Inflammatory macrophage (primary cell): ENCODE data around the gene KRTAP19-5.
"Not testable (repeated sequence)": the region's sequence is repeated elsewhere in the genome, so short reads cannot be mapped to it uniquely, and the experiment has no call there.

Experiments
- DNase-seq, 2 donors: peaks; one replicate each; pipeline ENCODE4 v3.0.0-alpha.2; 2020 to 2022
- total RNA-seq, 18 experiments: gene quantifications; one replicate each; lab custom pipeline; 2026; ENCODE audit warnings: mixed read lengths in 6 of 18, inconsistent platforms in 2 of 18; lab: John Stamatoyannopoulos, UW

The KRTAP19-5 gene
- 0 reads per million in 18 experiments for total RNA-seq

DNA sequence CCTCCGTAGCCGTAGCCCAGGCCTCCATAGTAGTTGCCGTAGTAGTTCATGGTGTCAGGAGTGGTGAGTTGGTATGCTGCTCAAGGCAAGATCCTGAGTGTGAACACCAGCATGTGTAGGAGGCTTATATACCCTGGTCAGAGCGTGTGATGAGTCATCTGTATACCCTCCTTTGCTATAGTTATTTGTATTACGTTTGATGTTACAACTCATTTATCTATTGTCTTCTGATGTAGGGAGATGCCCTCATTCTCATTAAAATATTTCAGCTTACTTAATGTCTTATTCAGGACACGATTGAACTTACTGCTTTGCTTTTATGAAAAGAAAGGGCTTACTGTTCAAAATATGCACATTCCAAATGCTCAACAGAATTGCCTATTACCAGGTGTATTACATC lies at the start of gene KRTAP19-5:
Gene KRTAP19-5 (minus strand): TSS at position 101 of the 400 bp plus-strand sequence. CDS start 51 bp downstream, at position 50.
- DNase-seq = no peak

DNA sequence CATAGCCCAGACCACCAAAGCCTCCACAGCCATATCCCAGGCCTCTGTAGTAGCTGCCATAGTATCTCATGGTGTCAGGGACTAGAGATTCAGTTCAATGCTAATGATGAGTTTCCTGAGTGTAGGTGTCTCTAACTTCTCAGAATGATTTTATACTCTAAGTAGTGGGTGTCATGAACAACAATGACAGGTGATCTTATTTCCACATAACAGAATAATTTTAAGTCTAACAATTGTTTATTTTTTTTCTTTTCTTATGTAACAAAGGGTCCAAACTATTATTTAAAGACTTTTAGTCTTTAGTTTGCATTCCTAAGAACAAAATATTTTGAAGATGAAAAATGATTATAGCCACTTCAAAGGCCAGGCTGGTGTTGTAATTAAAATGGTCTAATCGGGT lies 39.8 kb upstream of the KRTAP19-5 start, which contains the start of gene KRTAP19-6:
Gene KRTAP19-6 (minus strand): TSS at position 101 of the 400 bp plus-strand sequence. CDS start 31 bp downstream, at position 70.
- no peak for DNase-seq

DNA sequence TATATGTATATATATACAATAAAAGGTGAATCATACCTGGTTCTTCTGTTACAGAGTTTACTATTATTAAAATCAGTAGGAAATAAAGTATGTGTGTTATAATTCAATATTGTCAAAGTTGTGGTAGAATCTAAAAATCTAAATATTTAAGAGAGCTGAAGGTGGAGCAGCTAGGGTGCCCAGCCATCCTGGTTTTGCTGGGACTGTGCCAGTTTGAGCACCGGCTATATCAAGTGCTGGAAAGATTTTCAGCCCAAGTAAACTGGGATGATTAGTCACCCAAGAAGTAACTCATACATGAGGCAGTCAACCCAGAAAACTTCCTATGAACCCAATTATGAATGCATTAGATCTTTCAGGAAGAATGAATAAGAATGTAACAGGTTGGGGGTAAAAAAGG lies 16.9 kb upstream of the KRTAP19-5 start:
- no peak for DNase-seq

DNA sequence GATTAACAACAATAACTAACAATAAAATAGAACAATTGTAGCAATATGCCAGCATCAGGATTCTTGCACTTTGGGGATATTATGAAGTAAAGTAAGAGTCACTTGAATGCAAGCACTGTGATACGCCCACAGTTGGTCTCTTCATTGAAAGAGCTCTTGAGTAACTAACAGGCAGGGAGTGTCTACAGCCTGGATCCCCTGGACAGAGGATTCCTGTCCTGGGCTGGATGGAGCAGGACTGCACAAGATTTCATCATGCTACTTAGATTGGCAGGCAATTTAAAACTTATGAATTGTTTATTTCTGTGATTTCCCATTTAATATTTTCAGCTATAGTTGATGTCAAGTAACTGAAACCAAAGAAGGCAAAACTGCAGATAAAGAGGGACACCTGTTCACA lies 13.7 kb upstream of the KRTAP19-5 start:
- DNase-seq = no peak

DNA sequence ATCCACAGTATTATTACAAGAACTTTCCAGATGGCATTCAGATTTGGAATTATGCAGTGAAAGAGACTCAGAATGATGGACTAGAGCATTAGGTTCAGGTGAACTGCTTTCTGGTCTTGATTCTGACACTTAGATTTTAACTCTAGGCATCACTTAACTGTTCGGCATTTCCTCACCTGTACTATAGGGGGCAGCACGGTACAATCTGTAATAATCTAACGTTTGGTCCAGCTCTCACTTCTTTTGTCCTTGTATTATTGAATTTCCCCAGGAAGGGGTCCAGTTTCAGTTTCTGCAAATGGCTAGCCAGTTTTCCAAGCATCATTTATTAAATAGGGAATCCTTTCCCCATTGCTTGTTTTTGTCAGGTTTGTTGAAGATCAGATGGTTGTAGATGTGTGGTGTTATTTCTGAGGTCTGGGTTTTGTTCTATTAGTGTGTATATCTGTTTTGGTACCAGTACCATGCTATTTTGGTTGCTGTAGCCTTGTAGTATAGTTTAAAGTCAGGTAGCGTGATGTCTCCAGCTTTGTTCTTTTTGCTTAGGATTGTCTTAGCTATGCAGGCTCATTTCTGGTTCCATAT lies 3.8 kb upstream of the KRTAP19-5 start:
- DNase-seq = not testable (repeated sequence)

DNA sequence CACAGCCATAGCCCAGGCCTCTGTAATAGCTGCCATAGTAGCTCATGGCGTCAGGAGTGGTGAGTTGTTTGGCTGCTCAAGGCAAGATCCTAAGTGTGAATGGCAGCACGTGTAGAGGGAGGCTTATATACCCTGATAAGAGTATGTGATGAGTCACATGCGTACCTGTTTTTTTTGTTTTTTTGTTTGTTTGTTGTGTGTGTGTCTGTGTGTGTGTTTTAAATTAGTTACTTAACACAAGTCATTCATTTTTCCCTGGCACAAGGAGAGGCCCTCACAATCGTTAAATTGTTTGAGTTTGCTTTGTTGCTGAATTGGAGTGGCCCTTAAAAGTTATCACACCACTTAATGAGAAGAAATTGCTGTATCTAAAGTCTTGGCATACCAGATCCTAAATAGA lies 4.9 kb downstream of the KRTAP19-5 start, which contains the start of gene KRTAP19-4:
Gene KRTAP19-4 (minus strand): TSS at position 101 of the 400 bp plus-strand sequence. CDS start 55 bp downstream, at position 46.
- DNase-seq = no peak

DNA sequence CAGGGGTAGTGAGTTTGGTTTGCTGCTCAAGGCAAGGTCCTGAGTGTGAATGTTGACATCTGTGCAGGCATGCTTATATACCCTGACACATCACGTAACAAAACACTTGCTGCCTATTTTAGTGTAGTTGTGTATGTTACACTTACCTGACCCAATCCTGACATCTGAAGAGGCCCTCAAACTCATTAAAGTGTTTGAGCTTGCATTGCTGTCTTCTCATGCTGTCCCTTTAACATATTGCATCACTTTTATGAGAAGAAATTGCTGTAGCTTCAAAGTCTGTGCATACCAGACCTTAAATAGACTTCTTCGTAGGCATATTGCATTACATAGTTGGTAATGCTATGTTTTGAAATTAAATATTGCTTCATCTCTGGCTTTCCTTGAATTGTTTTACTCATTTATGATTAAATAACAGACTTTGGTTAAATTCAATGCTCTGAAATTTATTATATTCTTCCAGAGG lies 9.9 kb downstream of the KRTAP19-5 start, which contains the start of gene KRTAP19-3:
Gene KRTAP19-3 (minus strand): TSS at position 51 of the 466 bp plus-strand sequence. CDS start 56 bp downstream, outside the sequence.
- no peak for DNase-seq

DNA sequence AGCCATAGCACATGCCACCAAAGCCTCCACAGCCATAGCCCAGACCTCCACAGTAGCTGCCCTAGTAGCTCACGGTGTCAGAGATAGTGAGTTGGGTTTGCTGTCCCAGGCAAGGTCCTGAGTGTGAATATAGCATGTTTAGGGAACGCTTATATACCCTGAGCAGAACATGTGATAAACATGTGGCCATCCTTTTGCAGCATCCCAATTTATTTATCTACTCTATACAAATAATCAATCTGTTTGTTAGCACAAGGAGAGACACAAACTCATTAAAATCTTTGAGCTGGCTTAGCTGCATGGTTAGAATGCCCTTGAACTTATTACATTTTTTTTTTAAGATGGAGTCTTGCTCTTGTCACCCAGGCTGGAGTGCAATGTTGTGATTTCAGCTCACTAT lies 14.6 kb downstream of the KRTAP19-5 start, which contains the start of gene KRTAP19-2:
Gene KRTAP19-2 (minus strand): TSS at position 101 of the 400 bp plus-strand sequence. CDS start 88 bp downstream, at position 13.
- no peak for DNase-seq

DNA sequence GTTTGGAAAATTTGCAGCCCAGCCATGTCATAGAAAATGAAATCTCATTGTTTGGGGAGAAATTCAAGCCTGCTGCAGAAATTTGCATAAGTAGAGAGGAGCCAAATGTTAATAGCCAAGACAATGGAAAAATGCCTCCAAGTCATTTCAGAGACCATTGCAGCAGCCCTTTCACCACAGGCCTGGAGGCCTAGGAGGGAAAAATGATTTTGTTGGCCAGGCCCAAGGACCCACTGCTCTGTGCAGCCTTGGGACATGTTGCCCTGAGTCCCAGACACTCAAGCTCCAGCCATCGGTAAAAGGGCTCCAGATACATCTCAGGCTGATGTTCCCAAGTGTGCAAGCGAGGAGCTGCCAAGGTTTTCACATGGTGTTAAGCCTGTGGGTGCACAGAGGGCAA lies 15.8 kb downstream of the KRTAP19-5 start:
- no peak for DNase-seq

DNA sequence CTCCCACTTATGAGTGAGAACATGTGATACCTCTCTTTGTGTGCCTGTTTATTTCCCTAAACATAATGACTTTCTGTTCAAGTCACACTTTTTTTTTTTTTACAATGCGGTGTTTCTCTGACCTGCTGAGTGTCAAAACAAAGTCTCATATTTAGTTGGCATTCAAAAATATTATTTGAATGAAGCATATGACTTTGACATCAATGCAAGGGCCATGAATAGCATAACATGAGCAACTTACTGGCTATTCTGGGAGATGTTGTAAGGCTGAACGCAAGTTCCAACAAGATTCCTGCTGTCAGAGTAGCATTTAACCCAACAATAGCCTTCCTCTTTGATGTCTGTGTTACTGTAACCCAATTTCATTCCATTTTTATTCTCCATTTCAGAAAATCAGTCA lies 19.8 kb downstream of the KRTAP19-5 start:
- DNase-seq = no peak

DNA sequence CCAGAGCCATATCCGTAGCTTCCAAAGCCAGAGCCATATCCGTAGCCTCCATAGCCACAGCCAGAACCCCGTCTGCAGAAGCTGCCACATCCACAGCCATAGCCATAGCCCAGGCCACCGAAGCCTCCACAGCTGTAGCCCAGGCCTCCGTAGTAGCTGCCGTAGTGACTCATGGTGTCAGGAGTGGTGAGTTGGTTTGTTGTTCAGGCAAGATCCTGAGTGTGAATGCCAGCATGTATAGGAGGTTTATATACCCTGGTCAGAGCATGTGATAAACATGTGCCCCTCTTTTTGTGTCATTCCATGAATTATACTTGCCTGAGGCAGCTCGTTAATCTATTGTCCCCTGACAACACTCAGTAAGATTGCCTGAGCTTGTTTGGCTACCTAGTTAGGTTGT lies 21.8 kb downstream of the KRTAP19-5 start, which contains the start of gene KRTAP19-1:
Gene KRTAP19-1 (minus strand): TSS at position 223 of the 400 bp plus-strand sequence. CDS start 50 bp downstream, at position 173.
- no peak for DNase-seq

DNA sequence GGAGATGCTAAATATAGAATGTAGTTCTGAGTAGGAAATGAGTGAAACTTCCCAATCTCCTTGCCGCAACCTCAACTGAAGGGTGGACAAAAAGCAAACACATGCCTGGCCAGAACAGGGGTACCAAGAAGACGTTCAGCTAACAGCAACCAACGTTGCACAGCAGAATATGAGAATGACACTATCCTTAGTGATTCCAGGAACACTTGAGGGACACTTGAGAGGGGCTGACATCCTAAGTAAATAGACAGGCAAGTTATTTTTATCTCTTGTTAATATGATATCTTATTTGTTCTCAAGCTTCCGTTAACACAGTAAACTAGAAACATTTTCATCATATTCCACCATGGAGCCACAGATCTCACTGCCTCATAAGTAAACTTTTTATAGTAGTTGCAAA lies 22.7 kb downstream of the KRTAP19-5 start:
- no peak for DNase-seq

DNA sequence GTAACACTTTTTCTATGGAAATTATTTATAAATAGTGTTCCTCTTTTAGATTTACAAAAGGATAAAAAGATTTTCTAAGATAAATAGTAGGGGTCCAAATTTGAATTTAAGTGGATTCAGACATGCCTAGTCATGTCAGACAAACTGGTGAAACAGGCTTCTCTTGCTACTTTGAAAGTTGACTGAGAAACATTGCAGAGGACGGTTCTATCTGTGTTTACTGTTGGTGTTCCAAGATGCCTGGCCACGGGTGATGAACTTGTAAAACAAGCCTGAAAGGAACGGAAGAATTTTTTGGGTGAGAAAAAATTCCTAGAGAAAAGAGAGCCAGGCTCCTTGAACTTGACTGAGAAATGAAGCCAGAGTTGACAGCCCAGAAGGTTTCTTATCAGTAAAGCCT lies 23.9 kb downstream of the KRTAP19-5 start:
- no peak for DNase-seq

DNA sequence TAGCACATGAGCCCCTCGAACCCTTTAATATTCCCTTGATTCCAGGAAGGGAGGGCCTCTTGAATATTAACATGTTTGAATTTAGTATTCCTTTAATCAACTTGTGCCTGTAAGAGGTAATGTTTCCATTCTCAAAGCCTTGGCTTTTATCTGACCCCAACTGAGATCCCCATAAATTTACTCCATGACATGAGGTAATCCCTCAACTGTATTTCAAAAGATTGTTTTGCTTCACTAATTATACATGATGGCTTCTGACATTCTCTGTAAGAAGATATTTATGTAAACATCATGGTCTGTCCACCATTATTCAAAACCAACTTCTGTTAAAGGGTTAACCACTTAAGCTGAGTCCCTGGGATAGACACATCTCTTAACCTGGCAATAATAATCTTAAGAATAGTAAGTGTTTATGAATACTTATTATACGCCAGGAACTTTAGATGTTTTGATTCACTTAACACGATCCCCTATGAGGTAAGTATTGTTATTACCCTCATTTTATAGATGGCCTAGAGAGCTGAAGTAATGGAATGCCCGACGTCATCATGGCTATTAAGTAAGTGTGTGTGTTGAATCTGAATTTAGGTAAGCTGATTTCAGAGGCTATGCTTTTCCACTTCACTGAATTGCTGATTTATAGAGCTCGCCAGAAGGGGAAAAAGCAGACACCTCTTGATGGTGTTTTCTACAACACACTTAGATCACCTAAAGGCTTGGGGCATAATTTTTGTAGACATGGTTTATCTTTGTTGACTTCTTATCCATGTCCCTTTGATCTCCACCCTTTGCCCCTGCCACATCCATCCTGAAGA lies 32.8 kb downstream of the KRTAP19-5 start:
- no peak for DNase-seq

DNA sequence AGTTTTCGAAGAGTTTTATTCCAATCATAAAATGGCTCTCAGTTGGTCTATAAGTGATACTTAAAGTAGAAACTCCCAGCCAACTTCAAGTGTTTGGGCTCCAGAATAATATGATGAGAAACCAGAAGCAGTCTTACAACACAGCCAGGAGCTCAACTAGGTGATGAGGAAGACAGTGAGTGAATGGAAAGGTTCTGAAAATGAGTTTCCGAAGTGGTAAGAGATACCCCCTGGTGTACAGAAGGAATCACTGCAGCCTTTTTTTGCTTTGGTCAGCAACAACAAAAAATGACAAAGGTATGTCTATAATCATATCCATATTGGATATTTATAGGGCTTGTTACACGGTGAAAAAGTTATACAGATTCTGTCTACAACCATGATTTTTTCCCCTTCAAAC lies 38.2 kb downstream of the KRTAP19-5 start:
- DNase-seq = peak in 1 of 2 donors; percentile 2
